HG02885 (cell line): ENCODE measurements around the gene GPX6.
A peak's percentile ranks its signal among the peaks of the same experiment; 100 is the strongest.
"Not testable (repeated sequence)": the region's sequence is repeated elsewhere in the genome, so short reads cannot be mapped to it uniquely, and the experiment has no call there.

ENCODE experiments used
- ATAC-seq: cut with Tn5 transposase; IDR thresholded peaks from one replicate; pipeline ENCODE4 v1.9.1; 2021; ENCODE audit warnings: mild to moderate bottlenecking; ENCODE audit not compliant: unreplicated experiment, poor library complexity

Gene GPX6

GRCh38 chr6:28530777-28531176, 15.2 kb upstream of the GPX6 start:
- ATAC-seq, result no peak

GRCh38 chr6:28525496-28526039, 10.0 kb upstream of the GPX6 start, which contains the start of gene GPX5:
Gene GPX5, plus strand, starts transcription at chr6:28525881. Its CDS starts 133 bp downstream, at chr6:28526014.
- no peak for ATAC-seq

GRCh38 chr6:28523241-28523622, 7.6 kb upstream of the GPX6 start:
- ATAC-seq, result no peak

- no peak for ATAC-seq
These were observed 7.1 kb upstream of the GPX6 start for GRCh38 chr6:28522594-28523240.

GRCh38 chr6:28517964-28518363, 2.4 kb upstream of the GPX6 start:
- ATAC-seq, result no peak

GRCh38 chr6:28512387-28512786, 3.2 kb downstream of the GPX6 start:
- not testable (repeated sequence) for ATAC-seq

- ATAC-seq, result no peak
These were observed 3.8 kb downstream of the GPX6 start for GRCh38 chr6:28511628-28512300.

GRCh38 chr6:28506807-28507475, 8.7 kb downstream of the GPX6 start:
- no peak for ATAC-seq

- no peak for ATAC-seq
These were observed 9.9 kb downstream of the GPX6 start for GRCh38 chr6:28505733-28506132.

GRCh38 chr6:28502709-28503305, 12.8 kb downstream of the GPX6 start:
- not testable (repeated sequence) for ATAC-seq

GRCh38 chr6:28502136-28502535, 13.5 kb downstream of the GPX6 start:
- not testable (repeated sequence) for ATAC-seq

GRCh38 chr6:28501259-28501658, 14.3 kb downstream of the GPX6 start:
- no peak for ATAC-seq

- ATAC-seq, result no peak
These were observed 17.7 kb downstream of the GPX6 start for GRCh38 chr6:28497893-28498292.

GRCh38 chr6:28497306-28497705, 18.3 kb downstream of the GPX6 start:
- ATAC-seq, result no peak

- ATAC-seq, result no peak
These were observed 19.4 kb downstream of the GPX6 start for GRCh38 chr6:28496099-28496779.

- ATAC-seq, result no peak
These were observed 23.6 kb downstream of the GPX6 start for GRCh38 chr6:28491984-28492317.

GRCh38 chr6:28490205-28490890, 25.2 kb downstream of the GPX6 start:
- peak; percentile 27 for ATAC-seq

- ATAC-seq, result peak; percentile 75
These were observed 26.0 kb downstream of the GPX6 start for GRCh38 chr6:28489366-28490204.

- ATAC-seq, result no peak
These were observed 26.7 kb downstream of the GPX6 start for GRCh38 chr6:28488916-28489365.
